OCI-LY7 (cell line): Measurements from ENCODE around the gene CD300E.

Experiments used
- EZH2phosphoT487 ChIP-seq: fragments of 200-600 bp; sonication (generic); IDR thresholded peaks from 2 replicates; pipeline ENCODE4 v1.6.1; 2018; ENCODE audit warnings: low read depth, borderline replicate concordance, mild to moderate bottlenecking, mixed run types, antibody characterized with exemption, low read length, moderate library complexity, mixed read lengths
- TF ChIP-seq, protein P1 (sequence below): fragments of 200-600 bp; sonication (generic); conservative IDR thresholded peaks from 2 replicates; pipeline ENCODE4 v1.5.1; 2014; ENCODE audit warnings: mild to moderate bottlenecking, antibody characterized with exemption, low read length, moderate library complexity, mixed read lengths

DNA sequence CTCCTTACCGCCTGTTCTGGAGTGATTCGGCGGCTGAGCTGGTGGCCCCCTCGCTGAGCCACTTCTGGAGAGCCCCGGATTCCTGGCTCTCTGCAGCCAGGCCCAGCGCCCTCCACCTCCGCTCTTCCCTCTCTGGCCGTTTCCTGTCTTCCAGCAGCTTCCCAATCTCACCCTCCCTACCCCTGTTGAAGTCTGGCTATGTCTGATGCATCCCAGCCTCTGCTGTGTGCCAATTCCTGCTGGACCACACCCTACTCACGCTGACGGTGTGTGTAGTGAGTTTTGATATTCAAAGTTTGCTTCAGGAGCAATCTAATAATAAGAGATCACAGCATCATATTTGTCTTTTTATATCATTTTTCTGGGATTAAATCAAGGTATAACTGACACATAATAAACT, 40.9 kb downstream of the CD300E start:
- TF ChIP-seq, protein P1, sequence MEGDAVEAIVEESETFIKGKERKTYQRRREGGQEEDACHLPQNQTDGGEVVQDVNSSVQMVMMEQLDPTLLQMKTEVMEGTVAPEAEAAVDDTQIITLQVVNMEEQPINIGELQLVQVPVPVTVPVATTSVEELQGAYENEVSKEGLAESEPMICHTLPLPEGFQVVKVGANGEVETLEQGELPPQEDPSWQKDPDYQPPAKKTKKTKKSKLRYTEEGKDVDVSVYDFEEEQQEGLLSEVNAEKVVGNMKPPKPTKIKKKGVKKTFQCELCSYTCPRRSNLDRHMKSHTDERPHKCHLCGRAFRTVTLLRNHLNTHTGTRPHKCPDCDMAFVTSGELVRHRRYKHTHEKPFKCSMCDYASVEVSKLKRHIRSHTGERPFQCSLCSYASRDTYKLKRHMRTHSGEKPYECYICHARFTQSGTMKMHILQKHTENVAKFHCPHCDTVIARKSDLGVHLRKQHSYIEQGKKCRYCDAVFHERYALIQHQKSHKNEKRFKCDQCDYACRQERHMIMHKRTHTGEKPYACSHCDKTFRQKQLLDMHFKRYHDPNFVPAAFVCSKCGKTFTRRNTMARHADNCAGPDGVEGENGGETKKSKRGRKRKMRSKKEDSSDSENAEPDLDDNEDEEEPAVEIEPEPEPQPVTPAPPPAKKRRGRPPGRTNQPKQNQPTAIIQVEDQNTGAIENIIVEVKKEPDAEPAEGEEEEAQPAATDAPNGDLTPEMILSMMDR: no peak
- no peak for TF ChIP-seq EZH2phosphoT487
